H1 (cell line): ENCODE measurements around the gene SLC22A9. TPM values are rescaled to one million over a fixed set of nuclear protein-coding genes. Genes with fewer than 3 reads are reported as not detected.

Source experiments
- CTCF ChIA-PET: fragments of 300-600 bp; sonication (Branson Sonifier 250); formaldehyde crosslinking; loops from one replicate; lab custom pipeline; 2021; ENCODE audit not compliant: partially characterized antibody; lab: Charles Lee
- POLR2A ChIA-PET: fragments of 300-600 bp; sonication (Branson Sonifier 250); formaldehyde crosslinking; loops from one replicate; lab custom pipeline; 2021; ENCODE audit warnings: inconsistent platforms; ENCODE audit not compliant: partially characterized antibody; lab: Charles Lee
- DNase-seq, 2 experiments: peaks; one replicate each; pipeline versions ENCODE4 v3.0.0 to v3.0.0-alpha.2; 2010 to 2022; ENCODE audit warnings: low spot score in 2 of 2, low read depth in 1 of 2, mixed read lengths in 1 of 2
- FAIRE-seq: peaks from 2 replicates; lab custom pipeline; 2011; peaks lifted over from hg19 to GRCh38; lab: Jason Lieb, UNC
- H2AFZ ChIP-seq: 2 replicates; pipeline ENCODE4 v1.8.1; 2012; ENCODE audit warnings: low read length, inconsistent platforms
- H2AK5ac ChIP-seq: 2 replicates; pipeline ENCODE4 v1.6.1; 2013; ENCODE audit warnings: low read depth, low read length
- H2BK120ac ChIP-seq: replicated peaks from 2 replicates; pipeline ENCODE3; 2013; ENCODE audit warnings: low read depth, low read length, inconsistent platforms
- H2BK12ac ChIP-seq: 2 replicates; pipeline ENCODE4 v1.6.1; 2013; ENCODE audit warnings: low read depth, low read length
- H2BK15ac ChIP-seq: 2 replicates; pipeline ENCODE4 v1.6.1; 2013; ENCODE audit warnings: low read length
- H2BK20ac ChIP-seq: 2 replicates; pipeline ENCODE4 v1.6.1; 2013; ENCODE audit warnings: low read length
- H2BK5ac ChIP-seq: 2 replicates; pipeline ENCODE4 v1.6.1; 2013; ENCODE audit warnings: low read depth, low read length
- H3K14ac ChIP-seq: 2 replicates; pipeline ENCODE4 v1.6.1; 2013; ENCODE audit warnings: inconsistent platforms; ENCODE audit not compliant: insufficient read length
- H3K18ac ChIP-seq: 2 replicates; pipeline ENCODE4 v1.6.1; 2013; ENCODE audit warnings: low read length; ENCODE audit errors: extremely low read depth
- H3K23ac ChIP-seq: 2 replicates; pipeline ENCODE4 v1.6.1; 2013; ENCODE audit warnings: inconsistent platforms; ENCODE audit not compliant: insufficient read length
- H3K23me2 ChIP-seq: 2 replicates; pipeline ENCODE4 v1.6.1; 2013; ENCODE audit warnings: low read depth, low read length
- H3K27ac ChIP-seq: 2 replicates; pipeline ENCODE4 v1.6.1; 2011; ENCODE audit warnings: low read depth, low read length, inconsistent platforms
- H3K27me3 ChIP-seq, 4 experiments: replicated peaks in 1 of 4; 1 replicate in 1 of 4; 2 replicates in 3 of 4; pipeline versions ENCODE4 v1.6.1 to v1.8.1; 2011 to 2013; ENCODE audit warnings: low read length in 3 of 4, mild to moderate bottlenecking in 3 of 4, inconsistent platforms in 2 of 4, mixed read lengths in 2 of 4, moderate library complexity in 1 of 4; ENCODE audit not compliant: control insufficient read depth in 3 of 4, insufficient read depth in 3 of 4; ENCODE audit errors: extremely low read depth in 1 of 4
- H3K36me3 ChIP-seq, 4 experiments: 2 replicates each; pipeline versions ENCODE4 v1.6.1 to v1.8.1; 2011 to 2013; ENCODE audit warnings: mild to moderate bottlenecking in 4 of 4, low read length in 3 of 4, moderate library complexity in 2 of 4, control low read depth in 1 of 4, inconsistent platforms in 1 of 4; ENCODE audit not compliant: insufficient read depth in 4 of 4, control insufficient read depth in 2 of 4
- H3K4ac ChIP-seq: replicated peaks from 2 replicates; pipeline ENCODE3; 2013; ENCODE audit warnings: low read length, low read depth, mixed read lengths, inconsistent platforms; ENCODE audit not compliant: insufficient read length
- H3K4me1 ChIP-seq, 4 experiments: replicated peaks in 1 of 4; 1 replicate in 1 of 4; 2 replicates in 3 of 4; pipeline versions ENCODE4 v1.6.1 to v1.8.1; 2011 to 2013; ENCODE audit warnings: low read length in 3 of 4, inconsistent platforms in 2 of 4, mixed read lengths in 1 of 4; ENCODE audit not compliant: insufficient read depth in 4 of 4, control insufficient read depth in 3 of 4
- H3K4me2 ChIP-seq, 2 experiments: 2 replicates each; pipeline versions ENCODE4 v1.6.1 to v1.8.1; 2011 to 2013; ENCODE audit warnings: low read depth in 2 of 2, low read length in 2 of 2, control low read depth in 1 of 2, inconsistent platforms in 1 of 2, mild to moderate bottlenecking in 1 of 2; ENCODE audit not compliant: insufficient read depth in 1 of 2
- H3K4me3 ChIP-seq, 4 experiments: fragments of 200-600, 300-600 bp in 1 of 4; sonication (generic), shearing (Covaris generic), sonication (Bioruptor Twin) in 1 of 4; 2 replicates each; pipeline versions ENCODE4 v1.5.1 to v1.8.1; 2011 to 2016; ENCODE audit warnings: low read length in 4 of 4, low read depth in 3 of 4, control low read depth in 2 of 4, inconsistent platforms in 2 of 4, mild to moderate bottlenecking in 2 of 4, mixed read lengths in 1 of 4, moderate library complexity in 1 of 4; ENCODE audit not compliant: insufficient read depth in 2 of 4; ENCODE audit errors: extremely low read depth in 1 of 4
- H3K56ac ChIP-seq: replicated peaks from 2 replicates; pipeline ENCODE3; 2013; ENCODE audit warnings: low read depth, mild to moderate bottlenecking, mixed read lengths, low read length, inconsistent platforms; ENCODE audit not compliant: insufficient read length
- H3K79me1 ChIP-seq: 2 replicates; pipeline ENCODE4 v1.6.1; 2013; ENCODE audit warnings: low read depth, low read length, control low read depth
- H3K79me2 ChIP-seq, 2 experiments: 2 replicates each; pipeline versions ENCODE4 v1.6.1 to v1.8.1; 2012 to 2013; ENCODE audit warnings: low read length in 2 of 2, mild to moderate bottlenecking in 2 of 2, inconsistent platforms in 1 of 2; ENCODE audit not compliant: insufficient read depth in 2 of 2, control insufficient read depth in 1 of 2
- H3K9ac ChIP-seq, 4 experiments: replicated peaks in 1 of 4; 1 replicate in 1 of 4; 2 replicates in 3 of 4; pipeline versions ENCODE4 v1.6.1 to v1.8.1; 2011 to 2013; ENCODE audit warnings: low read depth in 3 of 4, low read length in 3 of 4, control low read depth in 2 of 4, mild to moderate bottlenecking in 2 of 4, moderate library complexity in 2 of 4, inconsistent platforms in 1 of 4; ENCODE audit errors: extremely low read depth in 1 of 4
- H3K9me3 ChIP-seq, 2 experiments: 2 replicates each; pipeline versions ENCODE4 v1.6.1 to v1.8.1; 2012 to 2013; ENCODE audit warnings: mild to moderate bottlenecking in 2 of 2, moderate library complexity in 2 of 2, control low read depth in 1 of 2, inconsistent platforms in 1 of 2, low read depth in 1 of 2, low read length in 1 of 2, mixed read lengths in 1 of 2; ENCODE audit not compliant: insufficient read depth in 2 of 2
- H4K20me1 ChIP-seq, 2 experiments: replicated peaks in 1 of 2; 2 replicates each; pipeline versions ENCODE3 to v1.8.1; 2011 to 2013; ENCODE audit warnings: inconsistent platforms in 2 of 2, low read length in 2 of 2, mild to moderate bottlenecking in 1 of 2; ENCODE audit not compliant: insufficient read depth in 2 of 2, control insufficient read depth in 1 of 2
- H4K5ac ChIP-seq: 2 replicates; pipeline ENCODE4 v1.6.1; 2013; ENCODE audit warnings: low read length, low read depth, mixed read lengths, inconsistent platforms; ENCODE audit not compliant: insufficient read length
- H4K8ac ChIP-seq: 2 replicates; pipeline ENCODE4 v1.8.0; 2013; ENCODE audit warnings: mild to moderate bottlenecking, moderate library complexity, low read length, inconsistent platforms; ENCODE audit not compliant: insufficient read depth; ENCODE audit errors: extremely low read depth
- H4K91ac ChIP-seq: replicated peaks from 2 replicates; pipeline ENCODE3; 2013; ENCODE audit warnings: low read length, mixed read lengths, inconsistent platforms; ENCODE audit not compliant: insufficient read length
- FOSL1 ChIP-seq: IDR thresholded peaks from 2 replicates; pipeline ENCODE4 v1.6.1; 2011; ENCODE audit warnings: mild to moderate bottlenecking, low read depth, low read length, moderate library complexity; ENCODE audit not compliant: insufficient read depth
- HDAC2 ChIP-seq, 2 experiments: fragments of 300-600 bp in 1 of 2; sonication (generic) in 1 of 2; IDR thresholded peaks; 2 replicates each; pipeline ENCODE4 v1.6.1; 2011 to 2012; ENCODE audit warnings: low read depth in 2 of 2, low read length in 2 of 2, mild to moderate bottlenecking in 2 of 2, moderate library complexity in 2 of 2, borderline replicate concordance in 1 of 2, inconsistent platforms in 1 of 2
- JUND ChIP-seq: IDR thresholded peaks from 2 replicates; pipeline ENCODE4 v1.6.1; 2011; ENCODE audit warnings: mild to moderate bottlenecking, improper control_type of control experiment, low read length
- TEAD4 ChIP-seq: IDR thresholded peaks from 2 replicates; pipeline ENCODE4 v1.6.1; 2012; ENCODE audit warnings: low read depth, low read length, inconsistent platforms, mixed read lengths
- WGBS, 2 experiments: shearing (Covaris generic) in 1 of 2; methylation state at CpG; one replicate each; pipeline versions ENCODE4 v1.1.6 to v1.1.7; 2013 to 2015; ENCODE audit warnings: low lambda C conversion rate in 2 of 2, mixed read lengths in 2 of 2, inconsistent platforms in 1 of 2, low coverage in 1 of 2, missing lambda C conversion rate in 1 of 2; ENCODE audit not compliant: insufficient replicate concordance in 2 of 2, insufficient coverage in 1 of 2, insufficient read length in 1 of 2; ENCODE audit errors: extremely low coverage in 1 of 2, missing lambda C conversion rate in 1 of 2; 5-methylcytosine and 5-hydroxymethylcytosine counted together
- polyA plus RNA-seq, 7 experiments: library from polyadenylated mRNA; depleted of rRNA in 3 of 7; stranded (reverse) in 5 of 7; unstranded in 2 of 7; fragments of >200 nt in 5 of 7; fragments of 200-250 nt in 2 of 7; gene quantifications; 1 replicate in 5 of 7; 2 replicates in 1 of 7; 4 replicates in 1 of 7; pipeline versions ENCODE4 v1.2.1 to v1.2.3, GENCODE V29; 2011 to 2013; ENCODE audit warnings: missing spikeins in 2 of 7, mixed read lengths in 2 of 7
- total RNA-seq: library from RNA; stranded (reverse); fragmentation: NEBNext Ultra II Directional; extraction: Animal tissue kit (Norgen Biotek cat#: 25700); gene quantifications from 2 replicates; pipeline ENCODE4 v1.2.1, GENCODE V29; 2021

SLC22A9 gene
- total and polyA plus RNA-seq, 2 of the 8 experiments (the other 6 are each of a cell fraction or from before 2014, with no cell fraction given): not detected

DNA sequence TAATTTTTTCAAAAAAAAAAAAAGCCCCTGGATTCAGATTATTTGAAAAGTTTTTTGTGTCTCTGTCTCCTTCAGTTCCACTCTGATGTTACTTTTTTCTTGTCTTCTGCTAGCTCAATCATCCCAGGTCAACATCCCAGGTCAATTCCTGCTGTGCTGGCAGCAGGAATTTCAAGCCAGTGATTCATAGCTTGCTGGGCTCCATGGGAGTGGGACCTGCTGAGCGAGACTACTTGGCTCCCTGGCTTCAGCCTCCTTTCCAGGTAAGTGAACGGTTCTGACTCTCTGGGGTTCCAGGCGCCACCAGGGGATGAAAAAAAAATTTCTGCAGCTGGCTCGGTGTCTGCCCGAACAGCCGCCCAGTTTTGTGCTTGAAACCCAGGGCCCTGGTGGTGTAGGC lies 90.0 kb downstream of the SLC22A9 start:
- TF ChIP-seq JUND: peak; percentile 11; the same call in 1 of the 2 replicates
- peak in 1 of 2 experiments; percentile 59; a peak in 1 of 4 replicates for TF ChIP-seq HDAC2 (IDR thresholded peaks at IDR 0.05; ENCODE audit: borderline replicate concordance in 1 of 2, low read depth in 2 of 2, low read length in 2 of 2)
- TF ChIP-seq FOSL1: no peak
- TF ChIP-seq TEAD4: peak; percentile 52; the same call in 1 of the 2 replicates
- WGBS, 2 experiments: 68% methylated on average over 6 of the region's 6 CpGs; no CpG with 5 or more reads in 1 of the 2 experiments
- no peaks in the 10 kb centered on the region for H3K79me2 ChIP-seq
- H3K79me1 ChIP-seq: no peaks in the 10 kb centered on the region
- peak in 1 of 2 experiments; percentile 46 for DNase-seq
- no peaks in the 10 kb centered on the region for H3K27me3 ChIP-seq
- no peak overlapping the region for H3K18ac ChIP-seq
- 0 out of 2 replicates have a peak overlapping the region, but pooled peaks have one; percentile 88 for H2AK5ac ChIP-seq
- no peaks in the 10 kb centered on the region for H3K9me3 ChIP-seq
- no peak overlapping the region for H3K27ac ChIP-seq
- H2BK15ac ChIP-seq: no peak overlapping the region
- no peak overlapping the region for H3K4ac ChIP-seq
- H4K20me1 ChIP-seq: no peaks in the 10 kb centered on the region
- ChIA-PET POLR2A (interaction anchor here (0.7 to 1.0 kb wide), 2 partner anchors 10 to 936 kb away, joined by 3 to 4 read pairs; no protein-coding TSS in a partner anchor), CTCF (interaction anchor here (1.0 to 2.0 kb wide), 2 partner anchors 11 to 19 kb away, joined by 3 to 14 read pairs; no protein-coding TSS in a partner anchor)
- H3K4me2 ChIP-seq: peak overlapping the region in 1 of 2 experiments; percentile 30; a peak in 2 of 4 replicates
- no peak overlapping the region for H3K56ac ChIP-seq
- no peak overlapping the region for H2BK120ac ChIP-seq
- no peaks in the 10 kb centered on the region for H3K23me2 ChIP-seq
- no peak overlapping the region for H4K8ac ChIP-seq
- peaks cover 0 to 11% (median 2%) of the 10 kb centered on the region in 4 experiments; a peak in 2 of 8 replicates for H3K36me3 ChIP-seq
- H2BK5ac ChIP-seq: no peak overlapping the region
- H3K9ac ChIP-seq: no peak overlapping the region
- H2AFZ ChIP-seq: no peak overlapping the region
- H4K5ac ChIP-seq: no peak overlapping the region
- no peak overlapping the region for H3K14ac ChIP-seq
- no peak overlapping the region for H4K91ac ChIP-seq
- no peak overlapping the region for H3K4me3 ChIP-seq
- no peak for FAIRE-seq
- 0 out of 2 replicates have a peak overlapping the region, but pooled peaks have one; percentile 43 for H2BK20ac ChIP-seq
- H2BK12ac ChIP-seq: no peak overlapping the region
- no peak overlapping the region for H3K23ac ChIP-seq
- peaks cover 0 to 6% (median 3%) of the 10 kb centered on the region in 4 experiments; a peak in 3 of 7 replicates for H3K4me1 ChIP-seq
